ENCODE results near the gene HLA-F. TPM values are rescaled to one million over a fixed set of nuclear protein-coding genes. Genes with fewer than 3 reads are reported as not detected.

The HLA-F gene
- total RNA-seq, 2 experiments from 2014 or later: 300 to 444 TPM

DNA sequence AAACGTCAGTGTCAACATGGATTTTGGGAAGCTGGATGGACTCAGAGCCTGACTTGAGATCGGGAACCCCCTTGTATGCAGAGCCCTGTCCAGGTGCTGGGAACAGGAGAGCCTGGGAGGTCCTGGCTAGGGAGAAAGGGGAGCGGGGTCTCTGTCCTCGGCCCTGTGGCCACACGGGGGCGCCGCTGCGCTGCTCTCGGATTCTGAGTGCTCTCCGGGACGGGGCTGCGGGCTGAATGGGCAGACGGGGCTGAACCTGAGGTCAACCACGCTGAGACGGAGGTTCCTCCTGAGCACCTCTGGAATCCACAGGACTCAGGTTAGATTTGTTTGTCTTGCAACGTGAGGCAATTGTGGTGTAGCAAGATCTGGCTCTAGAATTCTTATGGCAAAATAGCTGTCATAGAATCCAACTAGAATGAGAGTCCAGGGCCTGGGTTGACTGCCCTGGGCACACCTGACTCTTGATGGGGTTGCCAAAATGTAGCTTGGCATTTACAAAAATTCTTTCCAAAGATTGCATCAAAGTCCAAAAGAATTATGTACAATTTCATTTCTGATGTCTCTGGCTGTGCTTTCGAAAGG lies 20.6 kb upstream of the HLA-F start:
- ATAC-seq: peak; percentile 89
- no peak overlapping the region for H3K27ac Mint-ChIP-seq
- no peak overlapping the region for H3K4me3 Mint-ChIP-seq
- H3K27me3 Mint-ChIP-seq: peaks cover 38% of the 10 kb centered on the region
- peaks cover 15% of the 10 kb centered on the region for H3K4me1 Mint-ChIP-seq
- CTCF ChIA-PET: interaction anchor here (0.7 to 2.5 kb wide), 16 partner anchors 9 to 145 kb away, joined by 3 to 16 read pairs (median 4); no protein-coding TSS in a partner anchor
- peak; percentile 74 for DNase-seq
- H3K9me3 Mint-ChIP-seq (ENCODE audit: low read depth): no peaks in the 10 kb centered on the region
- H3K36me3 Mint-ChIP-seq: no peaks in the 10 kb centered on the region

DNA sequence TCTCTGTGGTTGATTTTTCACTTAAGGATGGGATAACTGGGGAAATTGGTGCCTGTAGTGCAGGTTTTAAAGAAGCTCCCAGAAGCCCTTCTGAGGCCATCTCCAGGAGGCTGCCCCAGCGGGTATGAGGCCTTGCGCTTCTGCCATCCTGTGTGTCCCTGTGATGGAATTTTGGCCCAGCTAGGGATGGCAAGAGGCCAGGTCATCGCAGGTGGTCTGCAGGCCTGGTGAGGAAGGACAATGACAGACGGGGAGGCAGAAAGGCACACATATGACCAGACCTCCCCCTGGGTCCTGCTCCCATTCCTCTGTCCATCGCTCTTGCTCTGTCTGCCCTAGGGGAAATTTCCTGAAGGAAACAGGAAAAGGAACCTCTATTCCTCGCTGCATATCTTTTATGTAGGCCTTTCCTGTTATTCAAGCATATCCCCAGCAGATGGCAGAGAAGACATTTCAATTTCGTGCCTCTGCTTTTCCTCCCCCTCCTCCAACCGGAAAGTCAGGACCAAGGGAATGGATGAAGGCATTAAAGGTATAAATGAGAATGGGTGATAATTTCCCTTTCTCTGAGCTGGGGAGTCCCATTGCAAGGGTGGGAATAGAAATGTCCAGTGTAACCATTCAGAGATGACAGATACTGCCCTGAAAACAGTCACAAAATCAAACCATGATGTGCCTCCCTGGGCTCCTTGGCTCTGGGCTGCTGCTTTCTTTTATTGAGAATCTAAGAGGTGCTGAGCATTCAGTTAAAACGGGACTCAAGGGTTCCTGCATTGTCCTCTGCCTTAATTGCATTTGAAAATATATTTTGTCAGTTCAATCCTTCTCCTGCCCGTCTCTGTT lies 17.6 kb upstream of the HLA-F start:
- Mint-ChIP-seq H3K27me3 (peaks cover 31% of the 10 kb centered on the region), H3K4me3 (no peak overlapping the region), H3K27ac (no peak overlapping the region), H3K36me3 (no peaks in the 10 kb centered on the region), H3K9me3 (ENCODE audit: low read depth) (no peaks in the 10 kb centered on the region), H3K4me1 (peaks cover 44% of the 10 kb centered on the region)
- CTCF ChIA-PET: interaction anchor here (0.8 to 3.0 kb wide), 16 partner anchors 11 to 262 kb away, joined by 3 to 15 read pairs (median 4); no protein-coding TSS in a partner anchor
- ATAC-seq (no peak), DNase-seq (no peak)

DNA sequence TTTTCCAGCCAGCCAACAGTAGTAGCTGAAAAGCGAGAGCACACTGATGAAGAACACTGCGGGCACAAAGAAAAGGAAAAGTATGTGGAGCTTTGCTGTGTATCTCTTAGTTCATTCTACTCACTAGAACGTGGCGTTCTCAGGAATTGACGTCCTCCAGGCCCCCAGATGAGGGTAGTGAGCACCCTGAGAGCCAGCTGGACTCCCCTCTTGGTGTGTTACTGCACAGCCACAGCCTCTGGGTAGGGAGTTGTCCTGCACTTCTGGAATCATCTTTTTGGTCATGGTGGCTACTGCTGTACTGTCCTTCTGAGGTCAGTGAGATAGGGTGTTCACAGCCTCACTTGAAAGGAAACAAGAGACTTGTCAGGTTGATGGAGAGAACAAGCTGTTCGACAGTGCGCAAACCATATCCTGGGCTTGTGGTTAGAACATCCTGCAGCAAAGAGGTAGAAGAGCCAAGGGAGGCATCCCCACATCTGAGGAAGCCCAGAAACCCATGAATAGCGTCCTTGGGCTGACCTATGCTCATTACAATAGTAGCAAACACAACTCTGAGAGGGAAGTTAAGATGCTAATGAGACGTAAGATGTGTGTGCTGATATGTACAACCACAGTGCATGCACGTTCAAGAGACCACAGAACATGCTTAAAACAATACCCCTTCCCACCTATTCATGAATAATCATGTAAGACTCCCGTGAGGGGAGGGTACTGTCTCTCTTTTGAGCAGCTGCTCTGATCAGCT lies 14.6 kb upstream of the HLA-F start:
- Mint-ChIP-seq H3K36me3 (no peaks in the 10 kb centered on the region), H3K4me3 (peak overlapping the region; percentile 72), H3K27me3 (peaks cover 8% of the 10 kb centered on the region), H3K27ac (peak overlapping the region; percentile 80), H3K9me3 (ENCODE audit: low read depth) (no peaks in the 10 kb centered on the region), H3K4me1 (peaks cover 56% of the 10 kb centered on the region)
- ATAC-seq (peak; percentile 84), DNase-seq (peak; percentile 92)
- CTCF ChIA-PET: interaction anchor here (0.7 to 3.4 kb wide), 18 partner anchors 8 to 297 kb away, joined by 3 to 22 read pairs (median 5); no protein-coding TSS in a partner anchor

DNA sequence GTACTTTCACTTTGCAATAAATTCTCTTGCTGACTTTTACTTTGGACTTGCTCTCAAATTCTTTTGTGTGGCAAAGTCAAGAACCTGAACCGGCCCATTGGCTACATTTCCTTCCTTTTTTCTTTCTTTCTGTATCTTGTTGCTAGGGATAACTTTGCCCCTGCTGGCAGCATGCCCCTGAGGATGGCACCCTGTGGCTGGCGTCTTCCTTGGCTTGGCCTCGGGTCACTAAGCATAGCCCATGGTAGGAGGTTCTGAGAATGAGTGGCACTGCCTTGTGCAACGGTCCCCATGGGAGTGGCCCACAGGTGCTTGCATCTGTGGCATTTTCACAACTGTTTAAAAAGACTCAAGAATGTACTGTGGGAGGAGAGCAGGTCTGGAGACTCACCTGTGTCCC lies 14.0 kb upstream of the HLA-F start:
- H3K27me3 Mint-ChIP-seq: peaks cover 2% of the 10 kb centered on the region
- peak overlapping the region; percentile 72 for H3K4me3 Mint-ChIP-seq
- CTCF ChIA-PET: interaction anchor here (0.7 to 3.4 kb wide), 14 partner anchors 8 to 256 kb away, joined by 3 to 22 read pairs (median 8); no protein-coding TSS in a partner anchor
- no peaks in the 10 kb centered on the region for H3K9me3 Mint-ChIP-seq (ENCODE audit: low read depth)
- H3K27ac Mint-ChIP-seq: peak overlapping the region; percentile 80
- peaks cover 56% of the 10 kb centered on the region for H3K4me1 Mint-ChIP-seq
- H3K36me3 Mint-ChIP-seq: no peaks in the 10 kb centered on the region
- DNase-seq (no peak), ATAC-seq (peak; percentile 37)

DNA sequence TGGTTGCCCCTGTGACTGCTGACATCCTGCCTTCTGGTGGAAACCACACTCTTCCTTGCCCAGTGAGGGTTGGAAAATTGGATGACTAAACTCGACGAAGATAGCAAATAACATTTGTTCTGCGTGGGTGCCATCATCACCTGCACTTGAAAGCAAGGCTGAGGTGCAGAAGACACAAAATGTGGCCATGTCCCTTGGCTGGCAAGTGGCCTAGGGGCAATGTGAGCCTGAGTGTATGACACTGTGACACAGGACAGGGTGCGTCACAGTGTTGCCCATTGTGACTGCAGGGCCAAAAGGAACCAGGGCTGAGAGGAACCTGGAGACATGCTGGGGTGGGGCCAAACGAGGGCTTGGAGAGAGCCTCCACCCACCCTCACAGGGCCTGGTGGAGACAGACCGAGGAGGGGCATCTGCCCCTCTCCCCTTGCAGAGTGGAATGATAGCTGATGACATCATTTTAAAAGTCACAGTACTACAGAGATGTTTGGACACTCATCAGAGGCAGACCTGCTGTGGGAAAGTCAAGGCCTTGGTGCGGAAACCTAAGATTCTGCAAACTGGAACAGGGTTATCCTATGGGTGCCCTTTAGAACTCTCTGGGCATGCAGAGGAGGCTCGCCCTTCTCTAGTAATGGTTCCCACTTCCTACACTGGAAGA lies 12.8 kb upstream of the HLA-F start:
- Mint-ChIP-seq H3K4me3 (no peak overlapping the region), H3K27me3 (no peaks in the 10 kb centered on the region), H3K27ac (no peak overlapping the region), H3K36me3 (no peaks in the 10 kb centered on the region), H3K9me3 (ENCODE audit: low read depth) (no peaks in the 10 kb centered on the region), H3K4me1 (peaks cover 56% of the 10 kb centered on the region)
- DNase-seq (no peak), ATAC-seq (no peak)
- CTCF ChIA-PET: interaction anchor here (1.0 to 3.4 kb wide), 7 partner anchors 8 to 60 kb away, joined by 3 to 22 read pairs (median 10); no protein-coding TSS in a partner anchor

DNA sequence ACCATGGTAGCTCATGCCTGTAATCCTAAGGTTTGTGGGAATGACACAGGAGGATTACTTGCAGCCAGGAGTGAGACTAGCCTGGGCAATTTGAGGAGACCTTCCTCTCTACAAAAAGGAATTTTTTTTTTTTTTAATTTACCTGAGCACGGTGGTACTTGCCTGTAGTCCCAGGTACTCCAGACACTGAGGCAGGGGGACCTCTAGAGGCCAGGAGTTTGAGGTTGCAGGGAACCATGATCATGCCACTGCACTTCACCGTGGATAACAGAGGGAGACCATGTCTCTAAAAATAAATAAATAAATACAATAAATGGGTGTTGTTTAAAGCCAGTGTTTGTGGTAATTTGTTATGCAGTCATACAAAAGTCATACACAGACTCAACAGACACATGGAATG lies 2.4 kb upstream of the HLA-F start:
- DNase-seq: no peak
- Mint-ChIP-seq H3K27me3 (no peaks in the 10 kb centered on the region), H3K27ac (no peak overlapping the region), H3K36me3 (peaks cover 23% of the 10 kb centered on the region), H3K4me3 (no peak overlapping the region), H3K9me3 (ENCODE audit: low read depth) (no peaks in the 10 kb centered on the region), H3K4me1 (peaks cover 29% of the 10 kb centered on the region)
- CTCF ChIA-PET: interaction anchor here (1.5 to 2.1 kb wide), 3 partner anchors 15 to 71 kb away, joined by 4 to 8 read pairs (median 7); no protein-coding TSS in a partner anchor
- no peak for ATAC-seq

DNA sequence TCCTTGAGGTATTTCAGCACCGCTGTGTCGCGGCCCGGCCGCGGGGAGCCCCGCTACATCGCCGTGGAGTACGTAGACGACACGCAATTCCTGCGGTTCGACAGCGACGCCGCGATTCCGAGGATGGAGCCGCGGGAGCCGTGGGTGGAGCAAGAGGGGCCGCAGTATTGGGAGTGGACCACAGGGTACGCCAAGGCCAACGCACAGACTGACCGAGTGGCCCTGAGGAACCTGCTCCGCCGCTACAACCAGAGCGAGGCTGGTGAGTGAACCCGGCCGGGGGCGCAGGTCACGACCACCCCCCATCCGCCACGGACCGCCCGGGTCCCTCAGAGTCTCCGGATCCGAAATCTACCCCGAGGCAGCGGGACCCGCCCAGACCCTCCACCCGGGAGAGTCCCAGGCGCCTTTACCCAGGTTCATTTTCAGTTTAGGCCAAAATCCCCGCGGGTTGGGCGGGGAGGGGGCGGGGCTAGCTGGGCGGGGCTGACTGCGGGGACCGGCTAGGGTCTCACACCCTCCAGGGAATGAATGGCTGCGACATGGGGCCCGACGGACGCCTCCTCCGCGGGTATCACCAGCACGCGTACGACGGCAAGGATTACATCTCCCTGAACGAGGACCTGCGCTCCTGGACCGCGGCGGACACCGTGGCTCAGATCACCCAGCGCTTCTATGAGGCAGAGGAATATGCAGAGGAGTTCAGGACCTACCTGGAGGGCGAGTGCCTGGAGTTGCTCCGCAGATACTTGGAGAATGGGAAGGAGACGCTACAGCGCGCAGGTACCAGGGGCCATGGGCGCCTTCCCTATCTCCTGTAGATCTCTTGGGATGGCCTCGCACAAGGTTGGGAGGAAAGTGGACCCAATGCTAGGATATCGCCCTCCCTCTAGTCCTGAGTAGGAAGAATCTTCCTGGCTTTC lies 693 bp downstream of the HLA-F start:
- CTCF ChIA-PET: no interaction called here
- H3K4me1 Mint-ChIP-seq: peaks cover 55% of the 10 kb centered on the region

DNA sequence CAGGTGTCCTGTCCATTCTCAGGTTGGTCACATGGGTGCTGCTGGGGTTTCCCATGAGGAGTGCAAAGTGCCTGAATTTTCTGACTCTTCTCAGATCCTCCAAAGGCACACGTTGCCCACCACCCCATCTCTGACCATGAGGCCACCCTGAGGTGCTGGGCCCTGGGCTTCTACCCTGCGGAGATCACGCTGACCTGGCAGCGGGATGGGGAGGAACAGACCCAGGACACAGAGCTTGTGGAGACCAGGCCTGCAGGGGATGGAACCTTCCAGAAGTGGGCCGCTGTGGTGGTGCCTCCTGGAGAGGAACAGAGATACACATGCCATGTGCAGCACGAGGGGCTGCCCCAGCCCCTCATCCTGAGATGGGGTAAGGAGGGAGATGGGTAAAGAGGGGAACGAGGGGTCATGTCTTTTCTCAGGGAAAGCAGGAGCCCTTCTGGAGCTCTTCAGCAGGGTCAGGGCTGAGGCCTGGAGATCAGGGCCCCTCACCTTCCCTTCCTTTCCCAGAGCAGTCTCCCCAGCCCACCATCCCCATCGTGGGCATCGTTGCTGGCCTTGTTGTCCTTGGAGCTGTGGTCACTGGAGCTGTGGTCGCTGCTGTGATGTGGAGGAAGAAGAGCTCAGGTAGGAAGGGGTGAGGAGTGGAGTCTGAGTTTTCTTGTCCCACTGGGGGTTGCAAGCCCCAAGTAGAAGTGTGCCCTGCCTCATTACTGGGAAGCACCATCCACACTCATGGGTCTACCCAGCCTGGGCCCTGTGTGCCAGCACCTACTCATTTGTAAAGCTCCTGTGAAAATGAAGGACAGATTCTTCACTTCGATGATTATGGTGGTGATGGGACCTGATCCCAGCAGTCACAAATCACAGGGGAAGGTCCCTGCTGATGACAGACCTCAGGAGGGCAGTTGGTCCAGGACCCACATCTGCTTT lies 2.0 kb downstream of the HLA-F start:
- CTCF ChIA-PET: interaction anchor here (0.7 to 4.1 kb wide), 7 partner anchors 12 to 109 kb away, joined by 3 to 36 read pairs (median 5); no protein-coding TSS in a partner anchor
- ATAC-seq (no peak), DNase-seq (no peak)
- peak overlapping the region; percentile 93 for H3K27ac Mint-ChIP-seq
- no peaks in the 10 kb centered on the region for H3K9me3 Mint-ChIP-seq (ENCODE audit: low read depth)
- peak overlapping the region; percentile 98 for H3K4me3 Mint-ChIP-seq
- H3K36me3 Mint-ChIP-seq: peaks cover 54% of the 10 kb centered on the region
- peaks cover 55% of the 10 kb centered on the region for H3K4me1 Mint-ChIP-seq
- no peaks in the 10 kb centered on the region for H3K27me3 Mint-ChIP-seq

More for the DNA sequence above, 693 bp downstream of the HLA-F start:
- DNase-seq (peak; percentile 80), ATAC-seq (peak; percentile 56)
- H3K4me3 Mint-ChIP-seq: peak overlapping the region; percentile 98
- H3K27me3 Mint-ChIP-seq: no peaks in the 10 kb centered on the region
- H3K27ac Mint-ChIP-seq: peak overlapping the region; percentile 93
- peaks cover 52% of the 10 kb centered on the region for H3K36me3 Mint-ChIP-seq
- H3K9me3 Mint-ChIP-seq (ENCODE audit: low read depth): no peaks in the 10 kb centered on the region

DNA sequence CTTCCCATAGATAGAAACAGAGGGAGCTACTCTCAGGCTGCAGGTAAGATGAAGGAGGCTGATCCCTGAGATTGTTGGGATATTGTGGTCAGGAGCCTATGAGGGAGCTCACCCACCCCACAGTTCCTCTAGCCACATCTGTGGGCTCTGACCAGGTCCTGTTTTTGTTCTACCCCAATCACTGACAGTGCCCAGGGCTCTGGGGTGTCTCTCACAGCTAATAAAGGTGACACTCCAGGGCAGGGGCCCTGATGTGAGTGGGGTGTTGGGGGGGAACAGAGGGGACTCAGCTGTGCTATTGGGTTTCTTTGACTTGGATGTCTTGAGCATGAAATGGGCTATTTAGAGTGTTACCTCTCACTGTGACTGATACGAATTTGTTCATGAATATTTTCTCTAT lies 2.8 kb downstream of the HLA-F start:
- Mint-ChIP-seq H3K27ac (no peak overlapping the region), H3K36me3 (peaks cover 54% of the 10 kb centered on the region), H3K9me3 (ENCODE audit: low read depth) (no peaks in the 10 kb centered on the region), H3K27me3 (no peaks in the 10 kb centered on the region), H3K4me3 (peak overlapping the region; percentile 98), H3K4me1 (peaks cover 55% of the 10 kb centered on the region)
- ATAC-seq: no peak
- CTCF ChIA-PET: interaction anchor here (0.7 to 4.1 kb wide), 7 partner anchors 11 to 109 kb away, joined by 3 to 36 read pairs (median 5); no protein-coding TSS in a partner anchor
- DNase-seq: no peak

DNA sequence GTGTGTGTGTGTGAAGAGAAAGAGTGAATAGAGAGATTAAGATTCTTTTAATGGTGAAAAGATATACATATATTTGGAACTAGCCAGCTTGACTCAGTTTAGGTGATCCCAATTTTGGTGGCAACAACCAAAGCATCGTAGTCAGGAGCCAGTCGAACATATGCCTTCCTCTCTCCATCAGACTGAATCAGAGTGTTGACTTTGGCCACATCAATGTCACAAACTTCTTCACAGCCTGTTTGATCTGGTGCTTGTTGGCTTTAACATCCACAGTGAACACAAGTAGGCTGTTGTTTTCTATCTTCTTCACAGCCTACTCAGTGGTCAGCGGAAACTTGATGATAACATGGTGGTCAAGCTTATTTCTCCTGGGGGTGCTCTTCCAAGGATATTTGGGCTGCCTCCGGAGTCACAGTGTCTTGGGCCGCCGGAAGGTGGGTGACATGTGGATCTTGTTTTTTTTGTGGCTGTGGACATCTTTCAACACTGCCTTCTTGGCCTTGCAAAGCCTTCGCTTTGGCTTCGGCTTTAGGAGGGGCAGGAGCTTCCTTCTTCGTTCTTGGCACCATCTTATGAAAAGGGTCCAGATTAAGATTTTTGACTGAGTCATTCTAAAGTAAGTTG lies 3.4 kb downstream of the HLA-F start:
- CTCF ChIA-PET: interaction anchor here (1.3 to 4.1 kb wide), 9 partner anchors 10 to 108 kb away, joined by 3 to 36 read pairs (median 5); no protein-coding TSS in a partner anchor
- no peaks in the 10 kb centered on the region for H3K27me3 Mint-ChIP-seq
- peaks cover 54% of the 10 kb centered on the region for H3K36me3 Mint-ChIP-seq
- no peak for ATAC-seq
- H3K4me3 Mint-ChIP-seq: no peak overlapping the region
- peaks cover 50% of the 10 kb centered on the region for H3K4me1 Mint-ChIP-seq
- H3K9me3 Mint-ChIP-seq (ENCODE audit: low read depth): no peaks in the 10 kb centered on the region
- no peak for DNase-seq
- peak overlapping the region; percentile 19 for H3K27ac Mint-ChIP-seq
